KOPT-K1 (cell line): ENCODE results near the gene CRB2.

ENCODE experiments used
- H3K27ac ChIP-seq: fragments of 200-600 bp; sonication (generic); 2 replicates; pipeline ENCODE4 v1.5.1; 2016; ENCODE audit warnings: antibody characterized with exemption, mild to moderate bottlenecking, low read depth, low read length; ENCODE audit not compliant: poor library complexity, severe bottlenecking
- H3K36me3 ChIP-seq: fragments of 200-600 bp; sonication (generic); 2 replicates; pipeline ENCODE4 v1.5.1; 2017; ENCODE audit warnings: antibody characterized with exemption, mild to moderate bottlenecking, low read length, moderate library complexity; ENCODE audit not compliant: insufficient read depth
- H3K9me3 ChIP-seq: fragments of 200-600 bp; sonication (generic); 2 replicates; pipeline ENCODE4 v1.5.1; 2017; ENCODE audit warnings: antibody characterized with exemption, low read length, mild to moderate bottlenecking; ENCODE audit not compliant: insufficient read depth, poor library complexity, severe bottlenecking

Gene CRB2

DNA sequence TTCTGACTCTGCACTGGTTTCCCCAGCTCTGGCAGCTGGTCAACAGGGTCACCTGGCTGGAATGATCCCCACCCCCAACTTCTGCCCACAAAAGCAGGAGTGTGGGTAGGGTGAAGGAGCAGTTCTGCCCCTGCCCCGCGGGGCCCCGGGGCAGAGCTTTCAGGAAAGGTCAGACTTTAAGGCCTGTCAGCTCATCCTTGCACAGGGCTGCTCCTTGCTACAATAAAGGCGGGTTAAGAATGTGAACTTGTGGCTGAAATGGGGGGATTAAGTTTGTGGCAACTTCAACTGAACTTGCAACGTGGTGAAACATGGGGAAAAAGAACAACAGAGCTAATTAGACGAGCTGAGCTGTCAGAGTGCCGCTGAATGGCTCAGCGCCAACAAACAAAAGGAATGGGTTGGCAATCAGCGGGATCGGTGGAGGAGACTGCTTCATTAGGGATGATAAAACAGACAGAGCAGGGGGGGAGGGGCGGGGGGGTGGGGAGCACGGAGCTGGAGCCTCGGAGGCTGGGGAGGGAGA is 50.8 kb downstream of the CRB2 start:
- H3K27ac ChIP-seq: no peak overlapping the region
- H3K36me3 ChIP-seq: no peaks in the 10 kb centered on the region
- H3K9me3 ChIP-seq: no peaks in the 10 kb centered on the region

DNA sequence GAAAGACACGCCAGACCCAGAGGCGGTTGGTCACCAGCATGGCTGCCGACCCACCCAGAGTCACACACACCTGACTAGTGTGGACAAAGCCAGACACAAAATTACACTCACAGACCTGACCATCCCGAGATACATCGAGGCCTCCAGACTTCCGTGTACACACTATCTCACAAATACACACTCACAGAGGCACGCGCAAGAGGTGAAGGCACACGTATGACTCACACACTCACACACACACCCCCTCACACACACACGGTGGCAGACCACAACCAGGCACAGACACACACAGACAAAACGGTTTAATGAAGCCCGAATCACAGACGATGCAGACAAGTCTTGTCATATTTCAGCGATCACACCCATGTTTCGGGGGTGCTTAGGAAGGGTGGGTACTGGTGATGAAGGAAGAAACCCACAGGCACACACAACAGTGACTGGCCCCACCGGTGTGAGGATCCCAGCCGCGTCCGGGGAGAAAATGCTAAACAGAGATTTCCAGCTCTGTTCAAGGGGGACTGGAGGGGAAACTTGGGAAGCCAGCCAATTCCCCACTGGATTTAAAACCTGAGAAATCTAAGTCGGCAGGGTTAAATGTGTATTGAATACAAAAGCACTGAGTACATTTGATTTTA is 51.3 kb downstream of the CRB2 start:
- no peaks in the 10 kb centered on the region for H3K9me3 ChIP-seq
- H3K27ac ChIP-seq: no peak overlapping the region
- H3K36me3 ChIP-seq: no peaks in the 10 kb centered on the region

DNA sequence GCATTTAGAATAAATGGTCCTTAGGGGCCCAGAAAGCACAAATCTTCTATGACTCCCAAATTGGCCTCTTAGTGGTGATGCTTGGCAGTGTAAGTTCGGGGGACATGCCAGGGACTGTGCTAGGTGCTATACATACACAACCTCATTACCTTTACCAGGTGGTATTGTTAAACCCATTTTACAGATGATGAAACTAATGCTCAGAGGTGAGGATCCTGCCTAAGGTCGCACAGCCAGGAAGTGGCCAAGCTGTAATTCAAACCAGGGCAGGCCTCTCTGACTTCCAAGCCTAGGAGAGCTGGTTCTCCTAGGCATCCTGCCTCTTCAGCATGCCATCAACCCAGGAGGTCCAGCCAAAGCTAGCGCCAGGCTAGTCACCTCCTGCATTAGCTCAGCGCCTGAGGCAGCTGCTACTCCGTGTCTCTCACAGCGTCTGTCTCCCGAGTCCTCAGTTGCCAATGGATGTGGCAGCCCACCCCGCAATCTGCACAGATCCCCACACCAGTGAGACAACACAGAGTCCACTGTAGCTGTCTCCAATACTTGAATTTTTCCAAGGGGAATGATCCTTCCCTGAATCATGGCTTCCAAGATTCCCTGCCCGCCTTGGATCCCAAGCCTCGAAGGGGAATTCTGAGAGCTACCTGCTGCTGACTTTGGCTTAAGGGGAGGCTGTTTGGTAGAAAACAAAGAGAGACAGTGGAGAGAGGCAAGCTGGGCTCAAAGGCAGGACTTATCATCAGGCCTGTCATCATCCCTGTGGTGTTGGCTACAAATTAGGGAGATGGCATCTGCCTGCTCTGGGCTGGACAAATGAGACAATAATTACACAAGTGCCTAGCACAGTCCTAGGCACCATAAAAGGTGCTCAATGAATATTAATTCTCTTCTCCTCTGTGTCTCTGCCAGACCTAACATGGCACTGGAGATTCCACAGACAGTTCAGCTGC is 52.6 kb downstream of the CRB2 start:
- Histone ChIP-seq H3K36me3 (no peaks in the 10 kb centered on the region), H3K9me3 (no peaks in the 10 kb centered on the region), H3K27ac (no peak overlapping the region)

DNA sequence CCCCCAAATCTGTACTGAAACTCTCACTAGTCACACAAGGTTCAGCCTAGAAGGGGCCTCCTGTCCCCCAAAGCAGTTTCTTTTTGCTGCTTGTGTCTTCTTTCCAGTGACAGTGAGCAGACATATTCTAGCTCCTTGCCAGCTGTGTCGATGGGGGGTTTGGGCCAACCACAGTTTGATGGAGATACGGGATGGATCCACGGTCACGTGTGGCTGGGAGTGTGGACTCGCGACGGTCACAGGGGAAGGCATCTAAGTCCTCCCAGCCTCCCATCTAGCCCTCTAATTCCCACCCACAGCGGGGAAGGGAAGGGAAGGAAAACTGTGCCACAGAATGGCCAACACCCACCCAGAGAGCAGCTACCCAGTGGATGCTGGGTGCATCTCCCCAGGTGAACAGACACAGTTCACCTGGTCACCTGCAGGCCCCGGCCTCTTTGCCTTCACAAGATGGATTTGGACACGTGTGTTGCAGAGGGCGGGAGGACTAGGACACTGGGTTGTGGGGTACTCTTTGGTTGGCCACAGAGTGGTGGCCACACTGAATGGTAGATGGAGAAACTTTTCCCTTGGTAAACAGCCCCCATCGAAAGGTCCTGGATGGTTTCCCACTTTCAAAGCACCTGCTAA is 54.4 kb downstream of the CRB2 start:
- no peaks in the 10 kb centered on the region for H3K9me3 ChIP-seq
- H3K36me3 ChIP-seq: no peaks in the 10 kb centered on the region
- no peak overlapping the region for H3K27ac ChIP-seq

DNA sequence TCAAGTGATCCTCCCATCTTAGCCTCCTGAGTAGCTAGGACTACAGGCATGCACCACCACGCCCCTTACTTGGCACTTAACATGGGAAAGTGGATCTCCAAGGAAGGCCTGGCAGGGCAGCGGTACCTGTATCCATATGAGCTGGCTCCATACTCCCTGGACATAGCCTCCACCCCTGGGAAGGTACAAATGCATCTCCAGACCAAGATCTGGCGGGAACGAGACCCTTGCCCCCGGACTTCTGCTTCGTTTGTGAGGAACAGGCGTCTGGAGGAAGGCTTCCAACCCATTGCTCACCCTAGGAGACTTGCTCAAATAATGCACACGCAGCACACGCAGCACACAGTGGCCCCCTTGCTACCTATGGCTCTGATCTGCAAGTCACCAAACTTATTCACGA is 55.2 kb downstream of the CRB2 start:
- H3K27ac ChIP-seq: no peak overlapping the region
- H3K9me3 ChIP-seq: no peaks in the 10 kb centered on the region
- H3K36me3 ChIP-seq: no peaks in the 10 kb centered on the region

DNA sequence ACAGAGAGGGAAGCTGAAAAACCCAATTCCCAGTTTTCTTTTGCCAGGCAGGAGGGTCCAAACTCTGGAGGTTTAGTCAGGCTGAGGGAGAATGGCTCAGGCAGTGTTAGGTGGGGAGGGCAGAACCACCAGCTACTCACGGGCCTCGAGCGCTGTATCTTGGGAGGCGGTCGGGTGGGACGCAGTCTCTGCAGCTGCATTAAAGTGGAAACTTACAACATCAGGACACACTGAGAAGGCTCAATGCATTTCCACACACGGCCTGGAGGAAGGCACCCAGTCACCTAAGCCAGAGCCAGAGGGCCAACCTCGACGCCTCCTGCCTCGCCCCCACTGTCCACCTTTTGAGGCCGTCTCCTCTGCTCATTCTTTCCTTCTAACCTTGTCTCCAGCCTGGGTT is 55.6 kb downstream of the CRB2 start:
- H3K9me3 ChIP-seq: no peaks in the 10 kb centered on the region
- H3K27ac ChIP-seq: no peak overlapping the region
- H3K36me3 ChIP-seq: no peaks in the 10 kb centered on the region

DNA sequence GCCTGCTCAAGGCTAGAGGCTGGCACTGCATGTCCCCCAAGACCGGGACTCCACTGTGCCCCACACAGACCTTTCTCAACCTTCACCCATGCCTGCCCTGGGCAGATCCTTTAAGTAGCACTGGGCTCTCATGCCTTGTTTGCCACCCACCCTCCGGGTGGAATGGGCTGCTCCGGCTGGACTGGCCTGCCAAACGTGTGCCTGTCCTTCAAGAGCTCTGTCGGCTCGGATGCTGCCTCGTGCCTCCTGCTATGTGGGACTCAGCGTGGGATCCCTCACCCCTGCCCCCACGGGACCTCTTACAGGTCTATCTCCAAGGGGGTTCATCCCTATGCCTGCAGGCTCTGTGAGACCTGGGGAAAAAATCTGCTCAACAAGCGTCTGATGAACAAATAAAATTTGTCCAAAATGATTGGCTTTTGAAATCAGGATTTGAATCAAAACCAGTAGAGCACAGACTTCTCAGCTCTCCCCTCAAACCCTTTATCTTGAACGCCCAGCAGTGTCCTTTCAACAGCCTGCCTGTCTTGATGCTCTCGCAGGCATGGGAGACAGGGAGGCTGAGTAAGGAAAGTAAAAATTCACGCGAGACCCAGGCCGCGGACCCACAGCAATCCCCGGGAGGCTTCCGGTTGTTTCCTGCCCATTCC is 56.3 kb downstream of the CRB2 start:
- Histone ChIP-seq H3K27ac (no peak overlapping the region), H3K36me3 (no peaks in the 10 kb centered on the region), H3K9me3 (no peaks in the 10 kb centered on the region)

DNA sequence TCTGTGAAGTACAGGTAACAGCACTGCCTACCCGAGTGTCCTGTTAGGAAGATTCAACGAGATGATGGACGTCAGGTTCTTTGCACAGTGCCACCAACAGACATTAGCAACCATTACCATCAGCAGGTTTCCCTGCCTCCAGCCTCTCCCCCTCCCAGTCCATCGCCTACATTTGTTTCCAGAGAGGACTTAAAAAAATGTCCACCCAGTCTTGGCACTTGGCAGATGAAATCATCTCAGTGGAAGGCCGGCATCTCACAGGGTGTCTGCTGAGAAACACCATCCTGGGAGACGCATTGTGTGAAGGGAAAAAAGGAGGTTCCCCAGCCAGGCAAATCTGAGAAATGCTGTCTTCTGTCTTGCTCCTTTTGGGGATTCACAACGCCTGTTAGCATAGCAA is 58.2 kb downstream of the CRB2 start:
- Histone ChIP-seq H3K9me3 (no peaks in the 10 kb centered on the region), H3K27ac (no peak overlapping the region), H3K36me3 (no peaks in the 10 kb centered on the region)

DNA sequence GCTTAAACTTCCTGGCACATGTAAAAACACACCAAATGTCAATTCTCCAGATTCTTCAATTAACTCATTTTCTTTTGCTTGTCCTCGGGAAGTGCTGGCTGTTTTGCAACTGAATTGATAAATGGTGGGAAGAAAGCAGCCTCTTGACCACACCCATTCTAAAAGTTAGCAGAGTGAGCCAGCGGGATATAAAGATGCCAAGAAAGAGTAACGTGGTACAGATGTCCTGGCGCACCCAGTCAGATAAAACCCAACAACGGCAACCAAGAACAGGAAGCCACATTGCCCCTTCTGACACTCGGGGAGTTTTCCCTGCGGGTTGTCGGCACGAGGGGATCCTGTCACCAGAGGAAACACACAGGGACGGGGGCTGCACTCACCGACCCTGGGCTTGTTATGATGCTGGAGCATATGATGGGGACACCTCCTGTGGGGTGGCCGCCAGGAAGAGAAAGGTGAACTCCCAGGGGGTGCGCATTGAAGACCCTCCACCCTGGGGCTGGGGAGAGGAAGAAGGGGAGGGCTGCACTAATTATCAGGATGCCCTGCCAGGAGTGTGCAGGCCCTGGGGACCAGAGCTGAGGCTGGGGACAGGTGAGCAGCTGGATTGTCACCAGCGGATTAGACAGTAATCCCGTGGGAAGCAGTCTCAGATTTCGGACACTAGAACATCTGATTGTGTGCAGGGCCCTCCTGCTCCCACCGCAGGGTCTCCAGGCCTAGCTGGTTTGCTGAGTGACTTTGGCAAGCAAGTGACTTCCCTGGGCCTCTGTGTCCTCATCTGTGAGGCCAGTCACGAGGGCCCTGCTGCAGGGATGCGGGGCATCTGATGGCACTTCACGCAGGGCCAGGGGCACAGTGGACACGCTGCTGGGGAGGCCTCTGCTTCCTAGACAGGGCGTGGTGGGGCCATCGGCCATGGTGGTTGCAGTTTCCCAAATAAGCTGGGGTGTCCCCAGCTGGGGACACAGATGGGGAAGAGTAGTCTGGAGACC is 59.2 kb downstream of the CRB2 start:
- Histone ChIP-seq H3K27ac (no peak overlapping the region), H3K36me3 (no peaks in the 10 kb centered on the region), H3K9me3 (no peaks in the 10 kb centered on the region)

DNA sequence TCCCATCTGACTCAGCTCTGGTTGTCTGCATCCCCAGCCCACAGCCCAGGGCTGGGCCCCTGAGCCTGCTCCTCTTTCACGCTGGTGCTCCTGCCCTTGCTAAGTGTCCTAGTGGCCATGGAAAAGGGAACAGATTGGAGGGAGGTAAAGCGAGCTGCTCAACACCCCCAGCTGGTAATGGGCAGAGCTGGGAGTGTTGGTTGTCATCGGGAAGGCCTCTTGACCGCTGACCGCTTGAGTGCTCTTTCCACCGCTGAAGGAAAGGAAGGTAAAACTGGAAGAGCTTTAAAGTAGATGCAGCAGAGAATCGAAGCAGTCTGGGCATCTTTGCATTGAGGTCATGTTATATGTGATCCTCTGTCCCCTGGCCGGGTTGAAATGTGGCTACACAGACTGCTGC is 60.2 kb downstream of the CRB2 start:
- H3K9me3 ChIP-seq: no peaks in the 10 kb centered on the region
- no peak overlapping the region for H3K27ac ChIP-seq
- H3K36me3 ChIP-seq: no peaks in the 10 kb centered on the region

DNA sequence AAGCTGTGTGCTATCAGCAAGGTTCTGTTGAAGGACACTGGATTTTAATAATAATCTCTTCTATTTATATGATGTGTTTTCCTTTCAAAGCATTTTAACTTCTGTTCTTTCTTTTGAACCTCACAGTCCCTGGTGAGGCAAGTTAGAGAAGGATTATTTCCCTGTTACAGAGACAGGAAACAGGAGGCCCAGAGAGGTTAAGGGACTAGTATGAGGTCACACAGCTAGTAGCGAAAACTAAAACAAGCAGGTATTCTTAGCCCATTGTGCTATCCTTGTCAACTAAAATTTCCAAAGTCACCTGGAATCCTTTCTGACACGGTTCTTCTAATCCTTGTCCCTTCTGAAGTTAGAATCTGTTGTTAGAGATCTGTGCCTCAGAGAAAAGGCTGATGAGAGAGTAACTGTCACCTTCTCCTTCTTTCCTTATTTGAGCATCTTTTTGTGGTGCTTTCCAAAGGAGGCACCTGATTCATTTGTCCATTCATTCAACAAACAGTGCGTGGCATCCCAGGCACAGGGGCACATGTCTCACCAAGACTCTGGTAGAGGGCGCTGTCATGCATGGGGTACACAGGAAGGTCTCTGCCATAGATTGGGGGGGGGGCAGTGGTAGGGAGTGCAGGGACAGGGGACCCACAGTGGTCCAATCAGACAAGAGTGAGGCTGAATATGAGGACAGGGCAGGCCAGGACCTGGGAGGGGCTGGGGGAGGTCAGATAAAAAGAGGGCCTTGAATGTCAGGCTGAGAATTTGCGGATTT is 61.5 kb downstream of the CRB2 start:
- Histone ChIP-seq H3K9me3 (no peaks in the 10 kb centered on the region), H3K27ac (no peak overlapping the region), H3K36me3 (no peaks in the 10 kb centered on the region)

DNA sequence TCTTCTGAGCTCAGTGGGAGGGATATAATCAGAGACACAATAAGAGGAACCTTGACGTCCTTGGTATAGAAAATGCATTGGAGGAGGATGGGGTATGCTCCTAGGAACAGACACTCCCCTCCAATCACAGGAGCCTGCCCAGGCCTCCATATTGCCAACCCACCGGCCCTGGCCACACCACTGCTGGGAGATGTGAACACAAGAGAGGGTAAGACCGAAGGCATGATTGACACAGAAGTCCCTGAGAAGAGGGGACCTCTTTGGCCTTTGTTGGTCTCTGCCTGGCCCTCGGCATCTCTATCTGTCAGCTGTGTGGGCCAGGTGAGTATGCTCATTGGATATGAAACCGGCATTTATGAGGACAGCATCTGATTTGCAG is 62.0 kb downstream of the CRB2 start:
- Histone ChIP-seq H3K27ac (no peak overlapping the region), H3K9me3 (no peaks in the 10 kb centered on the region), H3K36me3 (no peaks in the 10 kb centered on the region)

DNA sequence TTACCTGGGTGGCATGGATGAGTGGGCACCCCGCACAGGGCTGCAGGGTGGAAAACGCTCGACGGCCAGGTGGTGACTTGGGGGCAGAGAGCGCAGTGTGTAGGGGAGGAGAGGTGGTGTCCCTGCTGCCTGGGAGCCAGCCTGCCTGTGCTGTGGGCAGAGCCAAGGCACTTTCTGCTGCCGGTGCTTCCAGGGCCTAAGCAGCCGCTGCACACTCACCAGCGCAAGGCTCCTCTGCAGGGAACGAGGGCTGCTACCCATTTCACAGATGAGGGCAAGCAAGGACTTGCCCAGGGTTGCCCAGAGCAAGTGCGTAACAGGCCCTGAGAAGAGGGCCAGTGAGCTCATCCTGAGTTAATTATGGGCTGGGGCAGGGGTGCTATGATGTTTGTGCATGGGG is 62.5 kb downstream of the CRB2 start:
- no peaks in the 10 kb centered on the region for H3K9me3 ChIP-seq
- no peaks in the 10 kb centered on the region for H3K36me3 ChIP-seq
- H3K27ac ChIP-seq: no peak overlapping the region
